Colonic mucosa (tissue), 4 donors: ENCODE measurements around the gene AHI1. TPM values are rescaled to one million over a fixed set of nuclear protein-coding genes. Genes with fewer than 3 reads are reported as not detected.

Experiments used
- DNase-seq: peaks from one replicate; pipeline ENCODE4 v3.0.0-alpha.2; 2020
- H3K27ac ChIP-seq: fragments of 200-600 bp; one replicate; pipeline ENCODE4 v1.8.0; 2021
- H3K27me3 ChIP-seq: fragments of 200-600 bp; one replicate; pipeline ENCODE4 v1.8.0; 2021
- H3K36me3 ChIP-seq: fragments of 200-600 bp; one replicate; pipeline ENCODE4 v1.8.0; 2021
- H3K4me1 ChIP-seq: fragments of 200-600 bp; one replicate; pipeline ENCODE4 v1.8.0; 2021; ENCODE audit warnings: mild to moderate bottlenecking
- H3K4me3 ChIP-seq: fragments of 200-600 bp; one replicate; pipeline ENCODE4 v1.8.0; 2021
- H3K9ac ChIP-seq, 2 donors: one replicate each; pipeline ENCODE4 v1.7.0; 2013; ENCODE audit warnings: control low read depth in 2 of 2, low read depth in 2 of 2, low read length in 2 of 2
- H3K9me3 ChIP-seq: fragments of 200-600 bp; one replicate; pipeline ENCODE4 v1.8.0; 2021
- CTCF ChIP-seq: fragments of 200-600 bp; IDR thresholded peaks from one replicate; pipeline ENCODE4 v1.8.0; 2022; ENCODE audit warnings: antibody characterized with exemption, mild to moderate bottlenecking
- intact Hi-C: fragments of 100-400 bp; cut with DNase I; formaldehyde crosslinking; loops from one replicate; pipeline ENCODE4 v1.14.1; 2022
- total RNA-seq, 2 donors: library from RNA; stranded (reverse); fragmentation: NEBNext Ultra II Directional in 1 of 2; extraction: Animal tissue kit (Norgen Biotek cat#: 25700) in 1 of 2; gene quantifications; one replicate each; pipeline ENCODE4 v1.2.1, GENCODE V29; 2021
- donor health status: healthy.
- donor health status: DM: no; HTN: no; CAD: no.
- donor health status: DM: no; HTN: no; CAD: no.

Gene AHI1
- total RNA-seq, 2 donors from 2014 or later: 21.0 to 25.5 TPM

- peaks cover 4% of the 10 kb centered on the region for H3K36me3 ChIP-seq
- peaks cover 12% of the 10 kb centered on the region for H3K9me3 ChIP-seq
- intact Hi-C loops: no loop called here
- no peak overlapping the region for H3K27ac ChIP-seq
- H3K27me3 ChIP-seq: no peaks in the 10 kb centered on the region
- no peak overlapping the region for H3K9ac ChIP-seq
- H3K4me3 ChIP-seq: no peak overlapping the region
- H3K4me1 ChIP-seq: no peaks in the 10 kb centered on the region
- TF ChIP-seq CTCF: no peak
- no peak for DNase-seq
These were observed 15.7 kb downstream of the AHI1 start for GRCh38 chr6:135481783-135482369.

GRCh38 chr6:135479601-135480000, 17.9 kb downstream of the AHI1 start:
- no peak for TF ChIP-seq CTCF
- Histone ChIP-seq H3K4me1 (no peaks in the 10 kb centered on the region), H3K36me3 (peaks cover 4% of the 10 kb centered on the region), H3K27me3 (no peaks in the 10 kb centered on the region), H3K4me3 (no peak overlapping the region), H3K9ac (no peak overlapping the region), H3K27ac (no peak overlapping the region), H3K9me3 (peaks cover 12% of the 10 kb centered on the region)
- intact Hi-C loops: no loop called here
- no peak for DNase-seq

DNA sequence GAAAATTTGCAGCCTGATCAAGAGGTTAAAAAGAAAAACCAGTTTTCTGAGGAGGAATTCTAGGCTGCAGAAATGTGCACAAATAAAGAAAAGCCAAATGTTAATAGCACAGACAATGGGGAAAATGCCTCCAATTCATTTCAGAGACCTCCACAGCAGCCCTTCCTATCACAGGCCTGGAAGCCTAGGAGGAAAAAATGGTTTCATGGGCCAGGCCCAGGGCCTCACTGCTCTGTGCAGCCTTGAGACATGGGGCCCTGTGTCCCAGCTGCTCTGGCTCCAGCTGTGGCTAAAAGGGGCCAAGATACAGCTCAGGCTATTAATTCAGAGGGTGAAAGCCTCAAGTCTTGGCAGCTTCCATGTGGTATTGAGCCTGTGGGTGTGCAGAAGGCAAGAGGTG, 18.9 kb downstream of the AHI1 start:
- Histone ChIP-seq H3K4me3 (no peak overlapping the region), H3K27ac (no peak overlapping the region), H3K4me1 (no peaks in the 10 kb centered on the region), H3K9ac (no peak overlapping the region), H3K27me3 (no peaks in the 10 kb centered on the region), H3K36me3 (peaks cover 4% of the 10 kb centered on the region), H3K9me3 (peaks cover 10% of the 10 kb centered on the region)
- no peak for DNase-seq
- intact Hi-C loops: no loop called here
- TF ChIP-seq CTCF: no peak

- Histone ChIP-seq H3K27me3 (no peaks in the 10 kb centered on the region), H3K36me3 (no peaks in the 10 kb centered on the region), H3K27ac (no peak overlapping the region), H3K9ac (no peak overlapping the region), H3K4me1 (no peaks in the 10 kb centered on the region), H3K4me3 (no peak overlapping the region), H3K9me3 (no peaks in the 10 kb centered on the region)
- intact Hi-C loops: no loop called here
- no peak for DNase-seq
- no peak for TF ChIP-seq CTCF
These were observed 22.2 kb downstream of the AHI1 start for GRCh38 chr6:135475292-135475886.

DNA sequence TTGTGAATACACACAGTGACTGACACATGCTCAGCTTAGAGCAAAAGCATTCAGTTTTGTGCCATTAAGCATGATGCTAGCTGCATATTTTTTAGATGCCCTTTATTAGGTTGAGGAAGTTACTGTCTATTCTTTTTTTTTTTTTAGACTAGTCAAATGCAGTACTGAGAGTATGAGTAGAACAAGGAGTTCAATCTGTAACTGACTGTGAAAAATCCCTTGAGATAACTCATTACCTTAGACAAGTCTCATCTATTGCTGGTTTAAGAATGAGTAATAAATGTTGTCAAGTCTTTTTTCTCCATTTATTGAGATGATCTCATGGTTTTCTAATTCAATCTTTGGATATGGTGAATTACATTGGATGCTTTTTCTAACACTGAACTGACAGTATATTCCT, 23.2 kb downstream of the AHI1 start:
- no peak overlapping the region for H3K4me3 ChIP-seq
- no peak overlapping the region for H3K9ac ChIP-seq
- TF ChIP-seq CTCF: no peak
- no peak overlapping the region for H3K27ac ChIP-seq
- no peaks in the 10 kb centered on the region for H3K9me3 ChIP-seq
- intact Hi-C loops: no loop called here
- DNase-seq: no peak
- no peaks in the 10 kb centered on the region for H3K36me3 ChIP-seq
- H3K4me1 ChIP-seq: no peaks in the 10 kb centered on the region
- no peaks in the 10 kb centered on the region for H3K27me3 ChIP-seq
